PC-9 (cell line): ENCODE measurements around the gene CAST. TPM values are rescaled to one million over a fixed set of nuclear protein-coding genes. Genes with fewer than 3 reads are reported as not detected.

Source experiments
- BruUV-seq: library from RNA; stranded (reverse); fragments of 400-500 nt; replicated peaks from 2 replicates; lab custom pipeline; 2021; lab: Mats Ljungman, UMichigan
- CTCF ChIA-PET: fragments of 300-600 bp; sonication (Branson Sonifier 250); formaldehyde crosslinking; loops from one replicate; lab custom pipeline; 2022; ENCODE audit warnings: antibody characterized with exemption; lab: Charles Lee
- POLR2A ChIA-PET: fragments of 300-600 bp; sonication (Branson Sonifier 250); formaldehyde crosslinking; loops from one replicate; lab custom pipeline; 2022; ENCODE audit warnings: antibody characterized with exemption; ENCODE audit not compliant: unreplicated experiment; lab: Charles Lee
- DNase-seq, 2 experiments: peaks; one replicate each; pipeline versions ENCODE4 v3.0.0 to v3.0.0-alpha.2; 2015 to 2022; ENCODE audit warnings: mixed read lengths in 1 of 2
- H2AFZ ChIP-seq: fragments of 200-600 bp; sonication (generic); 2 replicates; pipeline ENCODE4 v1.8.1; 2017; ENCODE audit warnings: antibody characterized with exemption
- H3F3A ChIP-seq: fragments of 200-600 bp; sonication (generic); 2 replicates; pipeline ENCODE4 v1.8.1; 2017; ENCODE audit warnings: antibody characterized with exemption, mild to moderate bottlenecking, low read depth; ENCODE audit not compliant: insufficient read depth
- H3K27ac ChIP-seq: fragments of 200-600 bp; sonication (generic); 2 replicates; pipeline ENCODE4 v1.6.1; 2016; ENCODE audit warnings: mixed run types
- H3K27me3 ChIP-seq: fragments of 200-600 bp; sonication (generic); 2 replicates; pipeline ENCODE4 v1.6.1; 2016; ENCODE audit warnings: low read depth, mixed run types; ENCODE audit not compliant: insufficient read depth
- H3K36me3 ChIP-seq: fragments of 200-600 bp; sonication (generic); 2 replicates; pipeline ENCODE4 v1.6.1; 2016; ENCODE audit warnings: low read depth, mixed run types
- H3K4me1 ChIP-seq: fragments of 200-600 bp; sonication (generic); replicated peaks from 2 replicates; pipeline ENCODE4 v1.6.1; 2016; ENCODE audit warnings: mixed run types; ENCODE audit not compliant: insufficient read depth
- H3K4me2 ChIP-seq: fragments of 200-600 bp; sonication (generic); 2 replicates; pipeline ENCODE4 v1.6.1; 2017; ENCODE audit warnings: mixed run types
- H3K4me3 ChIP-seq: fragments of 200-600 bp; sonication (generic); 2 replicates; pipeline ENCODE4 v1.6.1; 2016; ENCODE audit warnings: mixed run types
- H3K79me2 ChIP-seq: fragments of 200-600 bp; sonication (generic); 2 replicates; pipeline ENCODE4 v1.6.1; 2017; ENCODE audit warnings: low read depth, mixed run types
- H3K9me2 ChIP-seq: fragments of 200-600 bp; sonication (generic); 2 replicates; pipeline ENCODE4 v1.8.1; 2017; ENCODE audit warnings: mild to moderate bottlenecking; ENCODE audit not compliant: insufficient read depth
- H3K9me3 ChIP-seq: fragments of 200-600 bp; sonication (generic); 2 replicates; pipeline ENCODE4 v1.8.1; 2016; ENCODE audit warnings: low read depth; ENCODE audit not compliant: insufficient read depth
- H4K20me1 ChIP-seq: fragments of 200-600 bp; sonication (generic); 2 replicates; pipeline ENCODE4 v1.8.1; 2017; ENCODE audit not compliant: insufficient read depth
- EZH2 ChIP-seq: fragments of 200-600 bp; sonication (generic); IDR thresholded peaks from 2 replicates; pipeline ENCODE4 v1.8.0; 2017; ENCODE audit warnings: antibody characterized with exemption, low read depth
- intact Hi-C: fragments of 100-400 bp; cut with micrococcal nuclease; formaldehyde crosslinking; loops from one replicate; pipeline ENCODE4 v1.10.0; 2022; ENCODE audit not compliant: unreplicated experiment
- total RNA-seq: library from RNA; stranded (reverse); gene quantifications from 2 replicates; pipeline ENCODE4 v1.2.3, GENCODE V29; 2021
- TF ChIP-seq, protein P1 (sequence below): fragments of 200-600 bp; sonication (generic); conservative IDR thresholded peaks from 2 replicates; pipeline ENCODE4 v1.6.1; 2017; ENCODE audit warnings: mixed run types, antibody characterized with exemption, mild to moderate bottlenecking, moderate library complexity

Gene CAST
- total RNA-seq, 1 experiment from 2014 or later: 289 TPM

- H2AFZ ChIP-seq: peak overlapping the region; percentile 63
- peaks cover 57% of the 10 kb centered on the region for H3K79me2 ChIP-seq
- H3K27ac ChIP-seq: peak overlapping the region; percentile 94
- H3K9me2 ChIP-seq: no peaks in the 10 kb centered on the region
- TF ChIP-seq, protein P1, sequence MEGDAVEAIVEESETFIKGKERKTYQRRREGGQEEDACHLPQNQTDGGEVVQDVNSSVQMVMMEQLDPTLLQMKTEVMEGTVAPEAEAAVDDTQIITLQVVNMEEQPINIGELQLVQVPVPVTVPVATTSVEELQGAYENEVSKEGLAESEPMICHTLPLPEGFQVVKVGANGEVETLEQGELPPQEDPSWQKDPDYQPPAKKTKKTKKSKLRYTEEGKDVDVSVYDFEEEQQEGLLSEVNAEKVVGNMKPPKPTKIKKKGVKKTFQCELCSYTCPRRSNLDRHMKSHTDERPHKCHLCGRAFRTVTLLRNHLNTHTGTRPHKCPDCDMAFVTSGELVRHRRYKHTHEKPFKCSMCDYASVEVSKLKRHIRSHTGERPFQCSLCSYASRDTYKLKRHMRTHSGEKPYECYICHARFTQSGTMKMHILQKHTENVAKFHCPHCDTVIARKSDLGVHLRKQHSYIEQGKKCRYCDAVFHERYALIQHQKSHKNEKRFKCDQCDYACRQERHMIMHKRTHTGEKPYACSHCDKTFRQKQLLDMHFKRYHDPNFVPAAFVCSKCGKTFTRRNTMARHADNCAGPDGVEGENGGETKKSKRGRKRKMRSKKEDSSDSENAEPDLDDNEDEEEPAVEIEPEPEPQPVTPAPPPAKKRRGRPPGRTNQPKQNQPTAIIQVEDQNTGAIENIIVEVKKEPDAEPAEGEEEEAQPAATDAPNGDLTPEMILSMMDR: no peak
- no peak for TF ChIP-seq EZH2
- ChIA-PET POLR2A (interaction anchor here (0.7 to 2.8 kb wide), 2 partner anchors 11 to 22 kb away, joined by 8 to 17 read pairs; no protein-coding TSS in a partner anchor), CTCF (interaction anchor here (0.6 kb wide), 1 partner anchor 22 kb away, joined by 4 read pairs; no protein-coding TSS in a partner anchor)
- H3K4me2 ChIP-seq: peak overlapping the region; percentile 88
- H3K27me3 ChIP-seq: no peaks in the 10 kb centered on the region
- H3K4me3 ChIP-seq: peak overlapping the region; percentile 88
- no peak for DNase-seq
- H3K36me3 ChIP-seq: no peaks in the 10 kb centered on the region
- peaks cover 35% of the 10 kb centered on the region for H3F3A ChIP-seq
- peaks cover 46% of the 10 kb centered on the region for H3K4me1 ChIP-seq
- H3K9me3 ChIP-seq: no peaks in the 10 kb centered on the region
- intact Hi-C loops: loop anchor here (2.0 to 10.0 kb wide), 4 partner anchors 43 to 501 kb away; partner anchors contain the start of gene LNPEP
- no TSS peak for BruUV-seq
- peaks cover 28% of the 10 kb centered on the region for H4K20me1 ChIP-seq
Observed at GRCh38 chr5:96663608-96664007, 1.4 kb downstream of the CAST start.

- peaks cover 32% of the 10 kb centered on the region for H4K20me1 ChIP-seq
- no peaks in the 10 kb centered on the region for H3K27me3 ChIP-seq
- H3K27ac ChIP-seq: 0 out of 2 replicates have a peak overlapping the region, but pooled peaks have one; percentile 1
- no peaks in the 10 kb centered on the region for H3K9me3 ChIP-seq
- ChIA-PET CTCF (interaction anchor here (0.6 kb wide), 1 partner anchor 15 kb away, joined by 3 read pairs; no protein-coding TSS in a partner anchor), POLR2A (no interaction called here)
- peak in 1 of 2 experiments; percentile 71 for DNase-seq
- TF ChIP-seq EZH2: no peak
- TF ChIP-seq, protein P1: no peak
- H3K4me1 ChIP-seq: peaks cover 35% of the 10 kb centered on the region
- intact Hi-C loops: loop anchor here (5.0 to 10.0 kb wide), 3 partner anchors 68 to 500 kb away; partner anchors contain the start of gene LNPEP
- no peaks in the 10 kb centered on the region for H3K9me2 ChIP-seq
- H3K79me2 ChIP-seq: peaks cover 68% of the 10 kb centered on the region
- H3K4me3 ChIP-seq: peak overlapping the region; percentile 18; the same call in 1 of the 2 replicates
- no peaks in the 10 kb centered on the region for H3K36me3 ChIP-seq
- H2AFZ ChIP-seq: no peak overlapping the region
- H3K4me2 ChIP-seq: peak overlapping the region; percentile 88
- peaks cover 35% of the 10 kb centered on the region for H3F3A ChIP-seq
- BruUV-seq: no TSS peak
Observed at GRCh38 chr5:96664669-96665068, 2.5 kb downstream of the CAST start.

- Histone ChIP-seq H3K4me2 (no peak overlapping the region), H4K20me1 (peaks cover 28% of the 10 kb centered on the region), H3K9me2 (no peaks in the 10 kb centered on the region), H3K27ac (no peak overlapping the region), H3K27me3 (no peaks in the 10 kb centered on the region), H2AFZ (no peak overlapping the region), H3K4me1 (peaks cover 17% of the 10 kb centered on the region), H3K4me3 (no peak overlapping the region), H3K9me3 (no peaks in the 10 kb centered on the region), H3K36me3 (peaks cover 14% of the 10 kb centered on the region; the same call in 1 of the 2 replicates), H3F3A (peaks cover 9% of the 10 kb centered on the region; the same call in 1 of the 2 replicates), H3K79me2 (peaks cover 99% of the 10 kb centered on the region)
- intact Hi-C loops: loop anchor here (10.0 kb wide), 2 partner anchors 266 to 496 kb away; partner anchors contain the start of gene LNPEP
- POLR2A ChIA-PET: no interaction called here
- TF ChIP-seq EZH2: no peak
- TF ChIP-seq, protein P1: no peak
- CTCF ChIA-PET: no interaction called here
- BruUV-seq: no TSS peak
- no peak for DNase-seq
Observed at GRCh38 chr5:96668725-96669124, 6.5 kb downstream of the CAST start.
